OCI-LY1 (cell line): ENCODE data around the gene VWA2.

ENCODE experiments used
- H2AFZ ChIP-seq: fragments of 200-600 bp; sonication (generic), shearing (Covaris generic); 2 replicates; pipeline ENCODE4 v1.6.0; 2014; ENCODE audit warnings: antibody characterized with exemption, mild to moderate bottlenecking, low read length
- H3F3A ChIP-seq: fragments of 200-600 bp; sonication (generic), shearing (Covaris generic); 2 replicates; pipeline ENCODE4 v1.6.0; 2014; ENCODE audit warnings: mild to moderate bottlenecking, antibody characterized with exemption, low read length, moderate library complexity; ENCODE audit not compliant: insufficient read depth
- H3K27ac ChIP-seq: fragments of 200-600 bp; sonication (generic); 2 replicates; pipeline ENCODE4 v1.5.1; 2014; ENCODE audit warnings: low read length, mixed run types, mild to moderate bottlenecking, low read depth; ENCODE audit not compliant: poor library complexity, severe bottlenecking
- H3K27me3 ChIP-seq: fragments of 200-600 bp; sonication (generic); 2 replicates; pipeline ENCODE4 v1.6.0; 2014; ENCODE audit warnings: antibody characterized with exemption, mild to moderate bottlenecking, low read length, moderate library complexity; ENCODE audit not compliant: insufficient read depth
- H3K36me3 ChIP-seq: fragments of 200-600 bp; sonication (generic); 2 replicates; pipeline ENCODE4 v1.6.1; 2014; ENCODE audit warnings: mild to moderate bottlenecking, antibody characterized with exemption, low read length, moderate library complexity, mixed read lengths; ENCODE audit not compliant: insufficient read depth
- H3K4me1 ChIP-seq: fragments of 200-600 bp; sonication (generic); 2 replicates; pipeline ENCODE4 v1.5.1; 2014; ENCODE audit warnings: mild to moderate bottlenecking, low read length, moderate library complexity; ENCODE audit not compliant: insufficient read depth, severe bottlenecking
- H3K4me2 ChIP-seq: fragments of 200-600 bp; sonication (generic), shearing (Covaris generic); 2 replicates; pipeline ENCODE4 v1.6.1; 2014; ENCODE audit warnings: low read length
- H3K4me3 ChIP-seq: fragments of 200-600 bp; sonication (generic); 2 replicates; pipeline ENCODE4 v1.5.1; 2014; ENCODE audit warnings: low read length, low read depth, mild to moderate bottlenecking, mixed read lengths; ENCODE audit not compliant: poor library complexity, severe bottlenecking
- H3K79me2 ChIP-seq: fragments of 200-600 bp; shearing (Covaris generic); 2 replicates; pipeline ENCODE4 v1.6.1; 2016; ENCODE audit warnings: mixed run types, low read length, mixed read lengths; ENCODE audit not compliant: insufficient read depth
- H3K9ac ChIP-seq: fragments of 200-600 bp; sonication (generic), shearing (Covaris generic); 2 replicates; pipeline ENCODE4 v1.6.1; 2014; ENCODE audit warnings: mild to moderate bottlenecking, low read length, mixed read lengths
- H3K9me2 ChIP-seq: fragments of 200-600 bp; sonication (generic), shearing (Covaris generic); 2 replicates; pipeline ENCODE4 v1.6.1; 2014; ENCODE audit warnings: low read depth, mild to moderate bottlenecking, low read length, mixed read lengths
- H3K9me3 ChIP-seq: fragments of 200-600 bp; shearing (Covaris generic); 2 replicates; pipeline ENCODE4 v1.6.1; 2014; ENCODE audit warnings: low read length, mixed read lengths
- H4K20me1 ChIP-seq: fragments of 200-600 bp; sonication (generic), shearing (Covaris generic); 2 replicates; pipeline ENCODE4 v1.6.0; 2016; ENCODE audit warnings: mild to moderate bottlenecking, low read length; ENCODE audit not compliant: insufficient read depth
- EZH2 ChIP-seq: fragments of 200-600 bp; sonication (generic), shearing (Covaris generic); IDR thresholded peaks from 2 replicates; pipeline ENCODE4 v1.8.0; 2017; ENCODE audit warnings: borderline replicate concordance, mixed run types, mild to moderate bottlenecking, antibody characterized with exemption, low read length, moderate library complexity, mixed read lengths
- TF ChIP-seq, protein P1 (sequence below): fragments of 200-600 bp; sonication (generic), shearing (Covaris generic); IDR thresholded peaks from 2 replicates; pipeline ENCODE4 v1.5.1; 2017; ENCODE audit warnings: mild to moderate bottlenecking, antibody characterized with exemption, low read length, moderate library complexity, mixed read lengths

VWA2 gene, protein sequence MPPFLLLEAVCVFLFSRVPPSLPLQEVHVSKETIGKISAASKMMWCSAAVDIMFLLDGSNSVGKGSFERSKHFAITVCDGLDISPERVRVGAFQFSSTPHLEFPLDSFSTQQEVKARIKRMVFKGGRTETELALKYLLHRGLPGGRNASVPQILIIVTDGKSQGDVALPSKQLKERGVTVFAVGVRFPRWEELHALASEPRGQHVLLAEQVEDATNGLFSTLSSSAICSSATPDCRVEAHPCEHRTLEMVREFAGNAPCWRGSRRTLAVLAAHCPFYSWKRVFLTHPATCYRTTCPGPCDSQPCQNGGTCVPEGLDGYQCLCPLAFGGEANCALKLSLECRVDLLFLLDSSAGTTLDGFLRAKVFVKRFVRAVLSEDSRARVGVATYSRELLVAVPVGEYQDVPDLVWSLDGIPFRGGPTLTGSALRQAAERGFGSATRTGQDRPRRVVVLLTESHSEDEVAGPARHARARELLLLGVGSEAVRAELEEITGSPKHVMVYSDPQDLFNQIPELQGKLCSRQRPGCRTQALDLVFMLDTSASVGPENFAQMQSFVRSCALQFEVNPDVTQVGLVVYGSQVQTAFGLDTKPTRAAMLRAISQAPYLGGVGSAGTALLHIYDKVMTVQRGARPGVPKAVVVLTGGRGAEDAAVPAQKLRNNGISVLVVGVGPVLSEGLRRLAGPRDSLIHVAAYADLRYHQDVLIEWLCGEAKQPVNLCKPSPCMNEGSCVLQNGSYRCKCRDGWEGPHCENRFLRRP

DNA sequence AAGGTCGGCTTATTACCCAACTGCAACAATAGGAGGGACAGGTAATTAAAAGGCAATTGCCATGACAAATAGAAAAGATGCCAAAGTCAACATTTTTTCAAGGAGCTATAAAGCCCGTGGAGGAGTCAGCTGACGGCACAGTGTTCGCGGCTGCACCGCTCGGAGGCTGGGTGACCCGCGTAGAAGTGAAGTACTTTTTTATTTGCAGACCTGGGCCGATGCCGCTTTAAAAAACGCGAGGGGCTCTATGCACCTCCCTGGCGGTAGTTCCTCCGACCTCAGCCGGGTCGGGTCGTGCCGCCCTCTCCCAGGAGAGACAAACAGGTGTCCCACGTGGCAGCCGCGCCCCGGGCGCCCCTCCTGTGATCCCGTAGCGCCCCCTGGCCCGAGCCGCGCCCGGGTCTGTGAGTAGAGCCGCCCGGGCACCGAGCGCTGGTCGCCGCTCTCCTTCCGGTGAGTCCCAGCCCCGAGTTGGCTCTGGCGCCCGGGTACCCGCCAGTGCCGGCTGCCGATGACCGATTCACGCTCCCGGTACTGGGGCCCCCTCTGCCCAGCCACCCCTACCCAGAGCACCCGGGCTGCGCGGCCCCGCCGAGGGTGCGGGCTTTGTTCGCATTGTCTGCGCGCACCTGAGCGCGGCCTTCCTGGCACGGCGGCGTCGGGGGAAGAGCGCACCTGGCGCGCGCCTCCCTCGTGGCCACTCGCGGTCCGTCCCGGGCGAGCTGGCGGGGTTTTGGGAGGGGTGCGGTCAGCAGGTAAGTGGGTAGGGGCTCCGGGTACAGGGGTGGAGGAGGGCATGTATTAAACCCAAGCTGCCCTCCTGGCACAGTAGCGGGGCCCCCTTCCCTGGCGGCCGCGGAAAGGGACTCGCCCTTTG is at the start of gene VWA2:
TSS of gene VWA2 (plus strand) at position 138 of the 877 bp plus-strand sequence. CDS start 9,460 bp downstream, outside the sequence.
- Histone ChIP-seq H2AFZ (no peak within 1 kb of the TSS), H3K9me2 (no peaks in the 10 kb centered on the region), H3K79me2 (no peaks in the 10 kb centered on the region), H4K20me1 (no peaks in the 10 kb centered on the region), H3K36me3 (no peaks in the 10 kb centered on the region), H3F3A (no peaks in the 10 kb centered on the region), H3K4me1 (no peaks in the 10 kb centered on the region), H3K4me3 (peak within 1 kb of the TSS; percentile 44), H3K27ac (no peak within 1 kb of the TSS), H3K4me2 (peak within 1 kb of the TSS; percentile 58), H3K9me3 (no peaks in the 10 kb centered on the region), H3K27me3 (no peaks in the 10 kb centered on the region), H3K9ac (no peak within 1 kb of the TSS)
- TF ChIP-seq, protein P1, sequence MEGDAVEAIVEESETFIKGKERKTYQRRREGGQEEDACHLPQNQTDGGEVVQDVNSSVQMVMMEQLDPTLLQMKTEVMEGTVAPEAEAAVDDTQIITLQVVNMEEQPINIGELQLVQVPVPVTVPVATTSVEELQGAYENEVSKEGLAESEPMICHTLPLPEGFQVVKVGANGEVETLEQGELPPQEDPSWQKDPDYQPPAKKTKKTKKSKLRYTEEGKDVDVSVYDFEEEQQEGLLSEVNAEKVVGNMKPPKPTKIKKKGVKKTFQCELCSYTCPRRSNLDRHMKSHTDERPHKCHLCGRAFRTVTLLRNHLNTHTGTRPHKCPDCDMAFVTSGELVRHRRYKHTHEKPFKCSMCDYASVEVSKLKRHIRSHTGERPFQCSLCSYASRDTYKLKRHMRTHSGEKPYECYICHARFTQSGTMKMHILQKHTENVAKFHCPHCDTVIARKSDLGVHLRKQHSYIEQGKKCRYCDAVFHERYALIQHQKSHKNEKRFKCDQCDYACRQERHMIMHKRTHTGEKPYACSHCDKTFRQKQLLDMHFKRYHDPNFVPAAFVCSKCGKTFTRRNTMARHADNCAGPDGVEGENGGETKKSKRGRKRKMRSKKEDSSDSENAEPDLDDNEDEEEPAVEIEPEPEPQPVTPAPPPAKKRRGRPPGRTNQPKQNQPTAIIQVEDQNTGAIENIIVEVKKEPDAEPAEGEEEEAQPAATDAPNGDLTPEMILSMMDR, result peak; percentile 14; the same call in 1 of the 2 replicates
- TF ChIP-seq EZH2, result no peak

DNA sequence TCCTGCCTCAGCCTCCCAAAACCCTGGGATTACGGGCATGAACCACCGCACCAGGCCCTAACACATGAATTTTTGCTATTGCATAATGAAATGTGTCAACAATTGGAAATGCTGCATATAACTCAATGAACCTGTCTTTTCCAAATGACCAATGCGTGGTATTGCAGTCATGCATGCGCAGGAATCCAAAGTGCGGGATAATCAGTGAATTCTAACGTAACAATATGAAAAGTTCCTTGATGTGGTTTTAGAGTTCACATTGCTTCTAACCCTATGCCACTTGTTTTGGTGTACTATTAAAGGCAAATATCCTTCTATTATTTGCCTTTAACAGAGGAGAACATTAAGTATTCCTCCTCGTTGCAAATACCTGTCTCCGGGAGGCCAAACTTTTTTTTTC is 49.4 kb upstream of the VWA2 start:
- no peak overlapping the region for H3K4me3 ChIP-seq
- H3K4me2 ChIP-seq, result no peak overlapping the region
- no peaks in the 10 kb centered on the region for H3K9me3 ChIP-seq
- H3K79me2 ChIP-seq, result no peaks in the 10 kb centered on the region
- H4K20me1 ChIP-seq, result no peaks in the 10 kb centered on the region
- no peak overlapping the region for H3K27ac ChIP-seq
- no peaks in the 10 kb centered on the region for H3K36me3 ChIP-seq
- TF ChIP-seq, protein P1, result no peak
- TF ChIP-seq EZH2, result no peak
- H3K4me1 ChIP-seq, result no peaks in the 10 kb centered on the region
- H3K27me3 ChIP-seq, result no peaks in the 10 kb centered on the region
- H3K9me2 ChIP-seq, result no peaks in the 10 kb centered on the region
- no peak overlapping the region for H3K9ac ChIP-seq
- no peaks in the 10 kb centered on the region for H3F3A ChIP-seq
- no peak overlapping the region for H2AFZ ChIP-seq

DNA sequence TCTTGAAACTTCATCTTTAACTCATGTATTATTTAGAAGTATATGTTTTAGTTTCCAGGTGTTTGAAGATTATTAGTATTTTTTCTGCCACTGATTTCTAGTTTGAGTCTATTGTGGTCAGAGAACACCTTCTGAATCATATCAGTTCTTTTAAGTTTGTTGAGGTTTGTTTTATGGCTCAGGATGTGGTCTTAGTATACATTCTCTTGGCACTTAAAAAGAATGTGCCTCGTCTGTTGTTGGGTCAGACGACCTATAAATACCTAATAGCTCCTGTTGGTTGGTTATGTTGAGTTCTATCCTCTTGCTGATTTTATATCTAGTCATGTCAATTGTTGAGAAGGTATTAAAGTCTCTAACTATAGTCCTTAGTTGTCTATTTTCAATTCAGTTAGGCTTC is 44.0 kb upstream of the VWA2 start:
- no peak overlapping the region for H3K9ac ChIP-seq
- H3K27ac ChIP-seq, result no peak overlapping the region
- no peaks in the 10 kb centered on the region for H3F3A ChIP-seq
- H3K9me2 ChIP-seq, result no peaks in the 10 kb centered on the region
- H3K4me2 ChIP-seq, result no peak overlapping the region
- H3K9me3 ChIP-seq, result no peaks in the 10 kb centered on the region
- no peak overlapping the region for H3K4me3 ChIP-seq
- no peaks in the 10 kb centered on the region for H3K27me3 ChIP-seq
- TF ChIP-seq, protein P1, result no peak
- TF ChIP-seq EZH2, result no peak
- H2AFZ ChIP-seq, result no peak overlapping the region
- H3K4me1 ChIP-seq, result no peaks in the 10 kb centered on the region
- no peaks in the 10 kb centered on the region for H3K36me3 ChIP-seq
- H4K20me1 ChIP-seq, result no peaks in the 10 kb centered on the region
- H3K79me2 ChIP-seq, result no peaks in the 10 kb centered on the region
